Glutamatergic neuron (in vitro differentiated cells): ENCODE data around the gene CCDC136. TPM values are rescaled to one million over a fixed set of nuclear protein-coding genes. Genes with fewer than 3 reads are reported as not detected.

Experiments used
- DNase-seq: peaks from one replicate; pipeline ENCODE4 v3.0.0; 2022
- H3K27ac Mint-ChIP-seq: one replicate; pipeline ENCODE4 v1.8.0; 2020; ENCODE audit warnings: mild to moderate bottlenecking, mixed read lengths, inconsistent platforms; ENCODE audit not compliant: unreplicated experiment
- H3K27me3 Mint-ChIP-seq: one replicate; pipeline ENCODE4 v1.8.0; 2020; ENCODE audit warnings: mild to moderate bottlenecking, moderate library complexity, mixed read lengths, inconsistent platforms; ENCODE audit not compliant: unreplicated experiment
- H3K36me3 Mint-ChIP-seq: one replicate; pipeline ENCODE4 v1.8.0; 2020; ENCODE audit warnings: mild to moderate bottlenecking, mixed read lengths, inconsistent platforms; ENCODE audit not compliant: unreplicated experiment
- H3K4me1 Mint-ChIP-seq: one replicate; pipeline ENCODE4 v1.8.0; 2020; ENCODE audit warnings: mild to moderate bottlenecking, low read depth, mixed read lengths, inconsistent platforms; ENCODE audit not compliant: unreplicated experiment
- H3K4me3 Mint-ChIP-seq: one replicate; pipeline ENCODE4 v1.8.0; 2020; ENCODE audit warnings: mild to moderate bottlenecking, mixed read lengths, inconsistent platforms; ENCODE audit not compliant: unreplicated experiment
- H3K9me3 Mint-ChIP-seq: one replicate; pipeline ENCODE4 v1.8.0; 2020; ENCODE audit warnings: mild to moderate bottlenecking, moderate library complexity, mixed read lengths, inconsistent platforms; ENCODE audit not compliant: unreplicated experiment
- CTCF ChIP-seq: fragments of 200-600 bp; sonication (generic); IDR thresholded peaks from one replicate; pipeline ENCODE4 v1.5.0; 2021; ENCODE audit not compliant: partially characterized antibody, unreplicated experiment
- total RNA-seq: library from RNA; stranded (reverse); fragmentation: NEBNext Ultra II Directional; extraction: Animal tissue kit (Norgen Biotek cat#: 25700); gene quantifications from one replicate; pipeline ENCODE4 v1.2.1, GENCODE V29; 2021; ENCODE audit not compliant: unreplicated experiment

Gene CCDC136
- total RNA-seq, 1 donor from 2014 or later, result 202 TPM

- Mint-ChIP-seq H3K9me3 (peaks cover 16% of the 10 kb centered on the region), H3K36me3 (no peaks in the 10 kb centered on the region), H3K4me1 (peaks cover 16% of the 10 kb centered on the region), H3K4me3 (no peak overlapping the region), H3K27ac (peak overlapping the region; percentile 59), H3K27me3 (peaks cover 14% of the 10 kb centered on the region)
- no peak for TF ChIP-seq CTCF
- DNase-seq, result no peak
Observed at GRCh38 chr7:128859232-128860157, 67.7 kb downstream of the CCDC136 start.

- H3K27me3 Mint-ChIP-seq, result peaks cover 14% of the 10 kb centered on the region
Observed at GRCh38 chr7:128860158-128861073, 68.6 kb downstream of the CCDC136 start.

GRCh38 chr7:128861957-128862570 lies 70.3 kb downstream of the CCDC136 start:
- peaks cover 14% of the 10 kb centered on the region for H3K27me3 Mint-ChIP-seq
- peak overlapping the region; percentile 99 for H3K27ac Mint-ChIP-seq
- H3K9me3 Mint-ChIP-seq, result peaks cover 16% of the 10 kb centered on the region

More at GRCh38 chr7:128860158-128861073, 68.6 kb downstream of the CCDC136 start:
- peak overlapping the region; percentile 23 for H3K4me3 Mint-ChIP-seq
- H3K9me3 Mint-ChIP-seq, result peaks cover 16% of the 10 kb centered on the region
- no peaks in the 10 kb centered on the region for H3K36me3 Mint-ChIP-seq
- TF ChIP-seq CTCF, result no peak
- peaks cover 16% of the 10 kb centered on the region for H3K4me1 Mint-ChIP-seq
- DNase-seq, result no peak
- H3K27ac Mint-ChIP-seq, result peak overlapping the region; percentile 59

More at GRCh38 chr7:128861957-128862570, 70.3 kb downstream of the CCDC136 start:
- H3K4me1 Mint-ChIP-seq, result peaks cover 16% of the 10 kb centered on the region
- peak overlapping the region; percentile 100 for H3K4me3 Mint-ChIP-seq
- DNase-seq, result no peak
- no peak for TF ChIP-seq CTCF
- no peaks in the 10 kb centered on the region for H3K36me3 Mint-ChIP-seq
